DND-41 (cell line): ENCODE measurements around the gene RAD50.

Source experiments
- EZH2 ChIP-seq: IDR thresholded peaks from 3 replicates; pipeline ENCODE4 v1.6.1; 2012; ENCODE audit warnings: borderline replicate concordance, low read depth, mild to moderate bottlenecking, moderate library complexity, low read length, inconsistent platforms; ENCODE audit not compliant: severe bottlenecking
- TF ChIP-seq, protein P1 (sequence below): IDR thresholded peaks from 2 replicates; pipeline ENCODE4 v1.5.1; 2012; ENCODE audit warnings: borderline replicate concordance, low read length, moderate library complexity, mild to moderate bottlenecking; ENCODE audit not compliant: poor library complexity, severe bottlenecking; ENCODE audit errors: extremely low read depth

GRCh38 chr5:132539716-132540115, 17.1 kb upstream of the RAD50 start:
- TF ChIP-seq, protein P1, sequence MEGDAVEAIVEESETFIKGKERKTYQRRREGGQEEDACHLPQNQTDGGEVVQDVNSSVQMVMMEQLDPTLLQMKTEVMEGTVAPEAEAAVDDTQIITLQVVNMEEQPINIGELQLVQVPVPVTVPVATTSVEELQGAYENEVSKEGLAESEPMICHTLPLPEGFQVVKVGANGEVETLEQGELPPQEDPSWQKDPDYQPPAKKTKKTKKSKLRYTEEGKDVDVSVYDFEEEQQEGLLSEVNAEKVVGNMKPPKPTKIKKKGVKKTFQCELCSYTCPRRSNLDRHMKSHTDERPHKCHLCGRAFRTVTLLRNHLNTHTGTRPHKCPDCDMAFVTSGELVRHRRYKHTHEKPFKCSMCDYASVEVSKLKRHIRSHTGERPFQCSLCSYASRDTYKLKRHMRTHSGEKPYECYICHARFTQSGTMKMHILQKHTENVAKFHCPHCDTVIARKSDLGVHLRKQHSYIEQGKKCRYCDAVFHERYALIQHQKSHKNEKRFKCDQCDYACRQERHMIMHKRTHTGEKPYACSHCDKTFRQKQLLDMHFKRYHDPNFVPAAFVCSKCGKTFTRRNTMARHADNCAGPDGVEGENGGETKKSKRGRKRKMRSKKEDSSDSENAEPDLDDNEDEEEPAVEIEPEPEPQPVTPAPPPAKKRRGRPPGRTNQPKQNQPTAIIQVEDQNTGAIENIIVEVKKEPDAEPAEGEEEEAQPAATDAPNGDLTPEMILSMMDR, result no peak
- TF ChIP-seq EZH2, result no peak
